ENCODE measurements around the gene SPATA31C1.

- no peak for TF ChIP-seq POLR2AphosphoS5 (IDR thresholded peaks at IDR 0.05; ENCODE audit: low read depth, low read length)
- TF ChIP-seq POLR2A (IDR thresholded peaks at IDR 0.05; ENCODE audit: low read depth, low read length): no peak
- no peak for TF ChIP-seq TAF1 (IDR thresholded peaks at IDR 0.05; ENCODE audit: borderline replicate concordance, low read depth, low read length)
Measured at GRCh38 chr9:87973122-87973521, 55.4 kb downstream of the SPATA31C1 start.
